K562 (cell line): Measurements from ENCODE around the gene PEF1. TPM values are rescaled to one million over a fixed set of nuclear protein-coding genes. Genes with fewer than 3 reads are reported as not detected.

Source experiments
- ATAC-seq: fragments of 200-7000 bp; cut with Tn5 transposase; 3 replicates; pipeline ENCODE4 v1.9.1; 2020; ENCODE audit warnings: moderate library complexity
- BruUV-seq: library from RNA; stranded (reverse); fragments of 400-500 nt; replicated peaks from 2 replicates; lab custom pipeline; 2021; lab: Mats Ljungman, UMichigan
- CTCF ChIA-PET: fragments of 300-600 bp; formaldehyde crosslinking; extraction: SDS; loops from one replicate; lab custom pipeline; 2021; ENCODE audit warnings: low intra/inter-chr PET ratio; lab: Yijun Ruan, JAX
- POLR2A ChIA-PET: fragments of 300-600, 350-650 bp; sonication (Branson Sonifier 250); formaldehyde crosslinking; extraction: SDS; loops from one replicate; lab custom pipeline; 2021; ENCODE audit warnings: antibody characterized with exemption, inconsistent platforms; lab: Yijun Ruan, JAX
- DNase-seq, 4 experiments: peaks; one replicate each; pipeline versions ENCODE4 v3.0.0 to v3.0.0-alpha.2; 2011 to 2018; ENCODE audit warnings: low spot score in 3 of 4, mixed read lengths in 3 of 4; ENCODE audit errors: extremely low read depth in 1 of 4
- FAIRE-seq: peaks from 2 replicates; lab custom pipeline; 2011; peaks lifted over from hg19 to GRCh38; lab: Jason Lieb, UNC
- H2AFZ ChIP-seq: 2 replicates; pipeline ENCODE4 v1.6.0; 2011; ENCODE audit warnings: low read depth, low read length, control low read depth, inconsistent platforms
- H3K27ac ChIP-seq: fragments of 200-600 bp; 3 replicates; pipeline ENCODE4 v1.8.0; 2011; ENCODE audit warnings: low read depth, mild to moderate bottlenecking, control low read depth, inconsistent platforms, low read length, moderate library complexity, mixed read lengths; ENCODE audit errors: extremely low read depth
- H3K27me3 ChIP-seq, 2 experiments: fragments of 300-600 bp in 1 of 2; 2 replicates in 1 of 2; 3 replicates in 1 of 2; pipeline versions ENCODE4 v1.6.0 to v1.8.0; 2011; ENCODE audit warnings: inconsistent platforms in 2 of 2, low read length in 2 of 2, mild to moderate bottlenecking in 1 of 2, mixed read lengths in 1 of 2, moderate library complexity in 1 of 2; ENCODE audit not compliant: control insufficient read depth in 2 of 2, insufficient read depth in 2 of 2
- H3K36me3 ChIP-seq: fragments of 300-600 bp; 3 replicates; pipeline ENCODE4 v1.8.0; 2011; ENCODE audit warnings: mild to moderate bottlenecking, low read length, inconsistent platforms; ENCODE audit not compliant: control insufficient read depth, insufficient read depth
- H3K4me1 ChIP-seq, 2 experiments: fragments of 200-600 bp in 1 of 2; replicated peaks in 1 of 2; 2 replicates in 1 of 2; 3 replicates in 1 of 2; pipeline versions ENCODE4 v1.5.1 to v1.8.0; 2011; ENCODE audit warnings: inconsistent platforms in 2 of 2, low read length in 2 of 2, mild to moderate bottlenecking in 1 of 2, mixed read lengths in 1 of 2, moderate library complexity in 1 of 2; ENCODE audit not compliant: control insufficient read depth in 2 of 2, insufficient read depth in 2 of 2
- H3K4me2 ChIP-seq: 2 replicates; pipeline ENCODE4 v1.6.1; 2011; ENCODE audit warnings: low read length, control low read depth, inconsistent platforms, mixed read lengths; ENCODE audit not compliant: insufficient read depth
- H3K4me3 ChIP-seq: fragments of 200-600 bp; sonication (generic), shearing (Covaris generic); 2 replicates; pipeline ENCODE4 v1.5.1; 2016; ENCODE audit warnings: control low read depth, inconsistent platforms
- H3K79me2 ChIP-seq: fragments of 200-600 bp; 3 replicates; pipeline ENCODE4 v1.8.0; 2011; ENCODE audit warnings: low read length, inconsistent platforms; ENCODE audit not compliant: control insufficient read depth, insufficient read depth
- H3K9ac ChIP-seq, 2 experiments: 2 replicates each; pipeline versions ENCODE4 v1.6.0 to v1.6.1; 2011; ENCODE audit warnings: low read depth in 2 of 2, low read length in 2 of 2, control low read depth in 1 of 2, inconsistent platforms in 1 of 2, mild to moderate bottlenecking in 1 of 2, mixed read lengths in 1 of 2; ENCODE audit not compliant: insufficient read depth in 1 of 2
- H3K9me1 ChIP-seq: one replicate; pipeline ENCODE4 v1.6.0; 2011; ENCODE audit warnings: inconsistent platforms, mild to moderate bottlenecking, low read length, moderate library complexity; ENCODE audit not compliant: control insufficient read depth, insufficient read depth
- H3K9me3 ChIP-seq: replicated peaks from 2 replicates; pipeline ENCODE4 v1.5.1; 2011; ENCODE audit warnings: low read depth, low read length, inconsistent platforms; ENCODE audit not compliant: control insufficient read depth, insufficient read depth
- H4K20me1 ChIP-seq: replicated peaks from 2 replicates; pipeline ENCODE4 v1.6.1; 2011; ENCODE audit warnings: low read length, inconsistent platforms, mixed read lengths; ENCODE audit not compliant: control insufficient read depth, insufficient read depth
- C11orf30 ChIP-seq: fragments of 450-650 bp; IDR thresholded peaks from 2 replicates; pipeline ENCODE4 v1.6.1; 2016; ENCODE audit warnings: low read depth, mild to moderate bottlenecking
- CTCF ChIP-seq, 3 experiments: IDR thresholded peaks in 2 of 3; conservative IDR thresholded peaks in 1 of 3; 2 replicates each; pipeline ENCODE4 v1.5.1; 2011 to 2012; ENCODE audit warnings: low read length in 3 of 3, mild to moderate bottlenecking in 3 of 3, control low read depth in 2 of 3, improper control_type of control experiment in 1 of 3, inconsistent platforms in 1 of 3, low read depth in 1 of 3, mixed read lengths in 1 of 3, moderate library complexity in 1 of 3; ENCODE audit not compliant: insufficient read depth in 2 of 3
- KLF10 ChIP-seq: fragments of 250-450 bp; sonication (Bioruptor Pico); IDR thresholded peaks from 2 replicates; pipeline ENCODE4 v1.6.1; 2021; ENCODE audit warnings: matching md5 sums
- MAFK ChIP-seq: IDR thresholded peaks from 2 replicates; pipeline ENCODE4 v1.6.1; 2011; ENCODE audit warnings: low read length, improper control_type of control experiment
- NFIC ChIP-seq: fragments of 450-650 bp; IDR thresholded peaks from 2 replicates; pipeline ENCODE4 v1.6.1; 2017; ENCODE audit warnings: mild to moderate bottlenecking, inconsistent platforms
- PRPF4 ChIP-seq: fragments of 200-400 bp; formaldehyde crosslinking; IDR thresholded peaks from one replicate; pipeline ENCODE4 v1.6.1; 2017; ENCODE audit warnings: low read length, low read depth, mild to moderate bottlenecking; ENCODE audit not compliant: insufficient read depth, poor library complexity, severe bottlenecking
- PTTG1 ChIP-seq: fragments of 450-650 bp; IDR thresholded peaks from 2 replicates; pipeline ENCODE4 v1.6.1; 2016; ENCODE audit warnings: low read depth, mild to moderate bottlenecking, missing genetic modification characterization, missing compliant biosample characterization
- XRCC4 ChIP-seq: IDR thresholded peaks from one replicate; pipeline ENCODE4 v1.6.1; 2011; ENCODE audit not compliant: insufficient read depth, insufficient read length; ENCODE audit errors: extremely low read depth
- ZNF239 ChIP-seq: fragments of 250-450 bp; sonication (Bioruptor Pico); IDR thresholded peaks from 2 replicates; pipeline ENCODE4 v1.4.0; 2020; ENCODE audit warnings: mild to moderate bottlenecking
- ZNF316 ChIP-seq: fragments of 450-650 bp; IDR thresholded peaks from 2 replicates; pipeline ENCODE4 v1.6.1; 2016
- ZNF764 ChIP-seq: fragments of 250-450 bp; sonication (Bioruptor Pico); IDR thresholded peaks from 2 replicates; pipeline ENCODE4 v1.4.0; 2020; ENCODE audit warnings: low read depth, mild to moderate bottlenecking, moderate library complexity
- ZSCAN32 ChIP-seq: fragments of 450-650 bp; formaldehyde crosslinking; IDR thresholded peaks from 2 replicates; pipeline ENCODE4 v1.4.0; 2020; ENCODE audit warnings: mild to moderate bottlenecking, moderate library complexity
- WGBS: fragments of 100-300 bp; shearing (Covaris generic); methylation state at CpG from one replicate; pipeline ENCODE4 v1.1.6; 2016; ENCODE audit warnings: low coverage, mixed read lengths; ENCODE audit not compliant: insufficient coverage; ENCODE audit errors: missing lambda C conversion rate; 5-methylcytosine and 5-hydroxymethylcytosine counted together
- in situ Hi-C: fragments of 300-500 bp; cut with MboI; formaldehyde crosslinking; loops from 4 replicates; pipeline ENCODE4 v1.15.0; 2018; ENCODE audit warnings: inconsistent platforms, mixed read lengths
- intact Hi-C: fragments of 100-400 bp; cut with micrococcal nuclease; formaldehyde crosslinking; loops from 2 replicates; pipeline ENCODE4 v1.14.2; 2022
- polyA plus RNA-seq, 8 experiments: library from polyadenylated mRNA; depleted of rRNA in 4 of 8; stranded (reverse) in 5 of 8; unstranded in 3 of 8; fragments of >200 nt; fragmentation: Nextera tagmentation in 2 of 8; fragmentation: Illumina TruSeq in 1 of 8; extraction: Ambion mirVana in 2 of 8; extraction: Trizol in 1 of 8; gene quantifications; 2 replicates each; pipeline versions ENCODE4 v1.2.1 to v1.2.3, GENCODE V29; 2011 to 2014; ENCODE audit warnings: inconsistent platforms in 1 of 8, missing spikeins in 1 of 8
- total RNA-seq, 7 experiments: library from RNA; depleted of rRNA in 6 of 7; stranded (reverse); fragments of >200 nt in 6 of 7; fragmentation: Illumina TruSeq in 2 of 7; extraction: Trizol in 2 of 7; gene quantifications; 2 replicates each; pipeline versions ENCODE4 v1.2.1 to v1.2.3, GENCODE V29; 2011 to 2021; ENCODE audit warnings: low replicate concordance in 1 of 7
- TF ChIP-seq, protein P1 (sequence below): IDR thresholded peaks from 2 replicates; pipeline ENCODE4 v1.6.1; 2011; ENCODE audit warnings: borderline replicate concordance, low read depth, mild to moderate bottlenecking, moderate library complexity, low read length; ENCODE audit not compliant: insufficient read depth, poor library complexity, severe bottlenecking
- TF ChIP-seq, protein P2 (sequence below): fragments of 450-650 bp; formaldehyde crosslinking; IDR thresholded peaks from 2 replicates; pipeline ENCODE4 v1.4.0; 2022; ENCODE audit warnings: mild to moderate bottlenecking, moderate library complexity
- TF ChIP-seq, protein P3 (sequence below): fragments of 200-400 bp; formaldehyde crosslinking; IDR thresholded peaks from 2 replicates; pipeline ENCODE4 v1.6.1; 2017; ENCODE audit warnings: mild to moderate bottlenecking, low read depth, low read length, moderate library complexity

PEF1 gene
- total and polyA plus RNA-seq, 9 of the 15 experiments (the other 6 are each of a cell fraction or from before 2014, with no cell fraction given), result 26.3 to 95.5 (median 61.9) TPM

DNA sequence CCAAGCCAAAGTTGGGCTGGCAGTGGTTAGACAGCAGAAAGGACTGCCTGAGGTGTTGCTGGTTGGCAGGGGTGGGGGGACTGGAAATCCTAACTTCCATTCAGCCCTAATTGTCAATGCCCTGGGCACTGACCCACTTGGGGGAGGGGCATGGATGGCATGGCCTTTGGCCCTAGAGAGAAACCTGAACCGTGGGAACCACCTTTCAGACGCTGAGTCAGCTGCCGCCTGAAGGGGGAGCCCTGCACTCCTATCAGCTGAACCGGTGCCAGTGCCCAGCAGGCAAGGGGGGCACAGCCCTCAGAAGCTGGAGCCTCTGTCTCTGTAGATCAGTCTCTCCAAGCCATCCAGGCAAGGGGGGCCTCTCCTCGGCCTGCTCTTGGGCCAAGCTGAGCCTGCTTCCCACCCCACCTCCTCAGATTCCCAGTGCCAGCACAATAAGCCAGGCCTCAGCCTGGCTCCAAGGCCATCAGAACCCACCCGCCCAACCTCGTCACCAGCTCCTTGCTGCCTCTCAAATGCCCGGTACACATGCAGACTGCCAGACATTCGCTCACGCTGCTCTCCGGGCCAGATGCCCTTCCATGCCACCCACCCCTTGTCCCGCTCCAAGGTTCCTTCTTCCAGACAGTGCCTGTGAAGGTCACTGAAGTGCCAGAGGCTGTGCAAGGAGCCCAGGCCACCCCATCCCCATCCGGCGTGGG, 56.8 kb downstream of the PEF1 start:
- intact Hi-C loops, result no loop called here
- peak; percentile 29 to 67 (median 54) for DNase-seq
- CTCF ChIA-PET, result no interaction called here
- TF ChIP-seq ZSCAN32 (CRISPR knock-in tag), result no peak
- no peak for TF ChIP-seq PRPF4
- peak; percentile 67 for TF ChIP-seq ZNF316
- 0 out of 2 replicates have a peak, but pooled peaks have one; percentile 14 for TF ChIP-seq NFIC
- TF ChIP-seq, protein P1, sequence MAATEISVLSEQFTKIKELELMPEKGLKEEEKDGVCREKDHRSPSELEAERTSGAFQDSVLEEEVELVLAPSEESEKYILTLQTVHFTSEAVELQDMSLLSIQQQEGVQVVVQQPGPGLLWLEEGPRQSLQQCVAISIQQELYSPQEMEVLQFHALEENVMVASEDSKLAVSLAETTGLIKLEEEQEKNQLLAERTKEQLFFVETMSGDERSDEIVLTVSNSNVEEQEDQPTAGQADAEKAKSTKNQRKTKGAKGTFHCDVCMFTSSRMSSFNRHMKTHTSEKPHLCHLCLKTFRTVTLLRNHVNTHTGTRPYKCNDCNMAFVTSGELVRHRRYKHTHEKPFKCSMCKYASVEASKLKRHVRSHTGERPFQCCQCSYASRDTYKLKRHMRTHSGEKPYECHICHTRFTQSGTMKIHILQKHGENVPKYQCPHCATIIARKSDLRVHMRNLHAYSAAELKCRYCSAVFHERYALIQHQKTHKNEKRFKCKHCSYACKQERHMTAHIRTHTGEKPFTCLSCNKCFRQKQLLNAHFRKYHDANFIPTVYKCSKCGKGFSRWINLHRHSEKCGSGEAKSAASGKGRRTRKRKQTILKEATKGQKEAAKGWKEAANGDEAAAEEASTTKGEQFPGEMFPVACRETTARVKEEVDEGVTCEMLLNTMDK, result peak; percentile 17
- TF ChIP-seq, protein P2, sequence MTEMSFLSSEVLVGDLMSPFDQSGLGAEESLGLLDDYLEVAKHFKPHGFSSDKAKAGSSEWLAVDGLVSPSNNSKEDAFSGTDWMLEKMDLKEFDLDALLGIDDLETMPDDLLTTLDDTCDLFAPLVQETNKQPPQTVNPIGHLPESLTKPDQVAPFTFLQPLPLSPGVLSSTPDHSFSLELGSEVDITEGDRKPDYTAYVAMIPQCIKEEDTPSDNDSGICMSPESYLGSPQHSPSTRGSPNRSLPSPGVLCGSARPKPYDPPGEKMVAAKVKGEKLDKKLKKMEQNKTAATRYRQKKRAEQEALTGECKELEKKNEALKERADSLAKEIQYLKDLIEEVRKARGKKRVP, result no peak
- no peak for TF ChIP-seq KLF10 (CRISPR knock-in tag)
- no peak for TF ChIP-seq XRCC4
- no peak for TF ChIP-seq ZNF764 (CRISPR knock-in tag)
- peak; percentile 52 to 74 (median 59) for TF ChIP-seq CTCF (IDR thresholded peaks at IDR 0.05 in 2 of 3, conservative IDR thresholded peaks at IDR 0.05 in 1 of 3; ENCODE audit: insufficient read depth in 2 of 3, low read depth in 1 of 3, low read length in 3 of 3)
- TF ChIP-seq MAFK, result 0 out of 2 replicates have a peak, but pooled peaks have one; percentile 9
- TF ChIP-seq C11orf30, result peak; percentile 60; the same call in 1 of the 2 replicates
- TF ChIP-seq PTTG1 (tag), result no peak
- no peak for TF ChIP-seq ZNF239 (CRISPR knock-in tag)
- TF ChIP-seq, protein P3, sequence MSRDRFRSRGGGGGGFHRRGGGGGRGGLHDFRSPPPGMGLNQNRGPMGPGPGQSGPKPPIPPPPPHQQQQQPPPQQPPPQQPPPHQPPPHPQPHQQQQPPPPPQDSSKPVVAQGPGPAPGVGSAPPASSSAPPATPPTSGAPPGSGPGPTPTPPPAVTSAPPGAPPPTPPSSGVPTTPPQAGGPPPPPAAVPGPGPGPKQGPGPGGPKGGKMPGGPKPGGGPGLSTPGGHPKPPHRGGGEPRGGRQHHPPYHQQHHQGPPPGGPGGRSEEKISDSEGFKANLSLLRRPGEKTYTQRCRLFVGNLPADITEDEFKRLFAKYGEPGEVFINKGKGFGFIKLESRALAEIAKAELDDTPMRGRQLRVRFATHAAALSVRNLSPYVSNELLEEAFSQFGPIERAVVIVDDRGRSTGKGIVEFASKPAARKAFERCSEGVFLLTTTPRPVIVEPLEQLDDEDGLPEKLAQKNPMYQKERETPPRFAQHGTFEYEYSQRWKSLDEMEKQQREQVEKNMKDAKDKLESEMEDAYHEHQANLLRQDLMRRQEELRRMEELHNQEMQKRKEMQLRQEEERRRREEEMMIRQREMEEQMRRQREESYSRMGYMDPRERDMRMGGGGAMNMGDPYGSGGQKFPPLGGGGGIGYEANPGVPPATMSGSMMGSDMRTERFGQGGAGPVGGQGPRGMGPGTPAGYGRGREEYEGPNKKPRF, result no peak

More for the DNA sequence above, 56.8 kb downstream of the PEF1 start:
- in situ Hi-C loops, result no loop called here
- H3K9ac ChIP-seq, result no peak overlapping the region
- H2AFZ ChIP-seq, result no peak overlapping the region
- WGBS, result 18% methylated on average over 14 of the region's 14 CpGs
- no peaks in the 10 kb centered on the region for H3K9me1 ChIP-seq
- ATAC-seq (peak; percentile 63), FAIRE-seq (peak; percentile 37)
- no peaks in the 10 kb centered on the region for H3K36me3 ChIP-seq
- POLR2A ChIA-PET, result interaction anchor here (0.7 kb wide), 1 partner anchor 864 kb away, joined by 3 read pairs; no protein-coding TSS in a partner anchor
- H3K27ac ChIP-seq, result no peak overlapping the region
- H3K4me2 ChIP-seq, result no peak overlapping the region
- H3K27me3 ChIP-seq, result peaks cover 38 to 73% of the 10 kb centered on the region in 2 experiments
- H4K20me1 ChIP-seq, result peaks cover 11% of the 10 kb centered on the region
- H3K9me3 ChIP-seq, result no peaks in the 10 kb centered on the region
- H3K4me1 ChIP-seq, result peaks cover 0 to 25% of the 10 kb centered on the region in 2 experiments; a peak in 2 of 5 replicates
- no peak overlapping the region for H3K4me3 ChIP-seq
- H3K79me2 ChIP-seq, result no peaks in the 10 kb centered on the region
- BruUV-seq, result no TSS peak
